ENCODE results near the gene PHYHIPL.

Gene PHYHIPL

DNA sequence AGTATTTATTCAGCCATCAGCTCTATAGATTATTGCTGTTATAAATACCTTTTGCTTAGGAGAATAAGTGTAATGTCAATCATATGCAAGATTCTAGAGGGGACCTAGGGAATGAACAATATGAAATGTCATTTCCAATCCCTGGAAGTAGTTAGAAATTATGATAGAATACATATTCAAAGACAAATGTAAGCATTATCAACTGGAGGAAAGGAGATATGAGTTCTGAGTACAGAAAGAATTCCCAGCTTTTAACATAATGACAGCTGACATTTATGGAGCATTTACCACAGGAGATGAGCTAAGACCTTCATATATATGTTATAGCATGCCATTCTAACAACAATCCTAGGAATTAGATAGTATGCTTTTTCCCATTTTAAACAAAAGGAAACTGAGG, 99.7 kb downstream of the PHYHIPL start:
- Histone ChIP-seq H3K4me1 (peaks cover 8% of the 10 kb centered on the region), H3K9me3 (no peaks in the 10 kb centered on the region), H3K4me3 (ENCODE audit: low read depth, low read length) (no peak overlapping the region), H3K36me3 (no peaks in the 10 kb centered on the region), H3K27me3 (no peaks in the 10 kb centered on the region)
- DNase-seq = no peak
- TF ChIP-seq CTCF (IDR thresholded peaks at IDR 0.05; ENCODE audit: low read depth, low read length) = no peak

DNA sequence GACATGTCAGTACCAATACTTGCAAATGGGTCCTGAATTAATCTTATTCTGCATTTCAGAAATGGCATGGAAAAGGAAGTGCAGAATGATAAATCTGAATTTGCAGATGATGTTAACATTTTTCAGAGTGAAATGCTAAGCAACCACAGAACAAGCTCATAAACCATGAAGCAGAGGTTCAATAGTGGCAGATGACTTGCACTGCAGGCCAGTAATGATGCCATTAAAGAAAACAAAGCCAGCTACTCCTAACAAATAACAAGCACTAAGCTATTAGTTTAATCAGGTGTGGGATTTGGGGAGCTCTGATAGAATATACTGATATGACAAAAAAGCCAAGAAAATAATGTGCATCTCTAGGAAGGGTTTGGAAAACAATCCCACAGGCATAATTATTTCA, 100.5 kb downstream of the PHYHIPL start:
- Histone ChIP-seq H3K4me1 (peaks cover 5% of the 10 kb centered on the region; the same call in 1 of the 2 replicates), H3K9me3 (no peaks in the 10 kb centered on the region), H3K36me3 (no peaks in the 10 kb centered on the region), H3K27me3 (no peaks in the 10 kb centered on the region), H3K4me3 (ENCODE audit: low read depth, low read length) (no peak overlapping the region)
- no peak for DNase-seq
- no peak for TF ChIP-seq CTCF (IDR thresholded peaks at IDR 0.05; ENCODE audit: low read depth, low read length)

DNA sequence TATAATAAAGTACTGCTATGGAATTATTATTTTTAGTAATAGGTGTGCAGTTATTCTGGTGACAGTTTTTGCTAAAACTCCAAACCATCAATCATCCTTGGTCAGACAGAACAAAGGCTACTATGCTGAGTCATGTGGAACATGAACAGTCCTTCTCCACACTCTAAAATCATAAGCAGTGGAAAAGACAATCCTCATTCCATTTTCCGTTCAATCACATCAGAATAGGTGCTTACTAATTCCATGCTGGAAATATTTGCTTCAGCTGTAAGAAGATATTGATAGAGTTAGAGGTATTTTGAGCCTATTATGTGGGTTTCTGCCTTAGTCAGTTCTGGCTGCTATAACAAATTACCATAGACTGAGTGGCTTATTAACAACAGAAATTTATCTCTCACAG, 103.0 kb downstream of the PHYHIPL start:
- DNase-seq = no peak
- Histone ChIP-seq H3K4me1 (peaks cover 10% of the 10 kb centered on the region), H3K9me3 (no peaks in the 10 kb centered on the region), H3K27me3 (no peaks in the 10 kb centered on the region), H3K4me3 (ENCODE audit: low read depth, low read length) (no peak overlapping the region), H3K36me3 (no peaks in the 10 kb centered on the region)
- no peak for TF ChIP-seq CTCF (IDR thresholded peaks at IDR 0.05; ENCODE audit: low read depth, low read length)

DNA sequence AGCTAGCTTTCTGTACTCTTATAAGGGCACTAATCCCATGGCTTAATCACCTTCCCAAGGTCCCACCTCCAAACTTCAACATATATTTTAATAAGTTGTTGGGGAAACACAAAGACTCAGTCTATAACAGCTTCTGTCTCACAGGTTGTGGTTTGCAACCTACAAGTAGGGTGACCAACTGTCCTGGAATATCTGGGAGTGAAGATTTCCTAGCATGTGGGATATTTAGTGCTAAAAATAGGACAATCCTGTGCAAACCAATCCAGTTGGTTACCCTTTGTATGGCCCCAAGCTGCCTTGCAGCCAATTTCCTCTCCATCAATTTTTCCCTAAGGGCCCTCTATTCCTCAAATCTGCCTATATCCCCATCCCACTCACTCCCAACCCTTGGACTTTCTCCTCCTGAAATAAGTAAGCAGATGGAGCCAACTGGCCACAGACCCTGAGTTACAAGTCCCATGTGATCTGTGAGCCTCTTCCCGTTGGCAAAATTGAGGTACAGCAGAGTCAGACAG, 103.6 kb downstream of the PHYHIPL start:
- Histone ChIP-seq H3K36me3 (no peaks in the 10 kb centered on the region), H3K27me3 (no peaks in the 10 kb centered on the region), H3K4me3 (ENCODE audit: low read depth, low read length) (no peak overlapping the region), H3K4me1 (peaks cover 10% of the 10 kb centered on the region), H3K9me3 (no peaks in the 10 kb centered on the region)
- DNase-seq = no peak
- TF ChIP-seq CTCF (IDR thresholded peaks at IDR 0.05; ENCODE audit: low read depth, low read length) = no peak

GRCh38 chr10:59281861-59282260, 105.4 kb downstream of the PHYHIPL start:
- Histone ChIP-seq H3K27me3 (no peaks in the 10 kb centered on the region), H3K36me3 (no peaks in the 10 kb centered on the region), H3K9me3 (no peaks in the 10 kb centered on the region), H3K4me3 (ENCODE audit: low read depth, low read length) (no peak overlapping the region), H3K4me1 (peaks cover 10% of the 10 kb centered on the region)
- no peak for TF ChIP-seq CTCF (IDR thresholded peaks at IDR 0.05; ENCODE audit: low read depth, low read length)
- no peak for DNase-seq

DNA sequence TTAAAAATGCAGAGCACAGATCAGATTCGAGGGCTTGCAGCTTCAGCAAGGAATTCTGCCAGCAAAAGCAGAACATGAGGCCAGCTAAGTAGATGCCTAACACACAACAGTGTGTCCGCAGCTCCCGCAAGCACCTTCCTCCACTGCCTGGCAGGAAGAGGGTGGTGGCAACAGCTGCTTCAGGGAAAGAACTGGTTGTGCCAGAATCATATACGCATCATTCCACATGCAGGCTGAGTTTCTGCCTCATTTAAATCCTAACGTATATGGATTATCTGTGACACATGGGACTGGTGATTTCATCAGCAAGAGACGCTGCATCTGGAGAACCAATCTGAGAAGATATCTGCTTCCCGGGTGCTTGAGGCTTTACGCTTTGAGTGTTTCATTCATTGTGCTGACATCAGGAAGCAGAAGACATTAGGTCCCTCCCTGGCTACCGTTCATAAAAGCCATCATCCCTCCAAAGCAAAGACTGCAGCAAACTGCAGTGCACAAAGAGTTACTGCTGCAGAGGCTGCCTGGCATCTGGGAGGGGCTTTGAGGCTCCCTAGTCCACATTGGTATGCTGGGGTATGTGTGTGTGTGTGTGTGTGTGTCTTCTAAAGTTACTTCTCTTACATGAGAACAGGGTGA, 107.1 kb downstream of the PHYHIPL start:
- no peaks in the 10 kb centered on the region for H3K9me3 ChIP-seq
- H3K36me3 ChIP-seq = no peaks in the 10 kb centered on the region
- peaks cover 10% of the 10 kb centered on the region for H3K4me1 ChIP-seq
- no peak overlapping the region; the same call in 1 of the 2 replicates for H3K4me3 ChIP-seq (ENCODE audit: low read depth, low read length)
- DNase-seq = peak; percentile 25
- H3K27me3 ChIP-seq = no peaks in the 10 kb centered on the region
- TF ChIP-seq CTCF (IDR thresholded peaks at IDR 0.05; ENCODE audit: low read depth, low read length) = no peak

Measured in BE2C (cell line).